ENCODE measurements around the gene HOXB4.

HOXB4 gene

GRCh38 chr17:48530887-48531272 is 47.3 kb downstream of the HOXB4 start, which contains the start of gene HOXB1:
Gene HOXB1, minus strand, starts transcription at chr17:48531011. Its CDS starts 107 bp downstream, at chr17:48530904.
- DNase-seq (ENCODE audit: low read depth, low spot score) = no peak

- no peak for DNase-seq (ENCODE audit: low read depth, low spot score)
These were observed 47.8 kb downstream of the HOXB4 start for GRCh38 chr17:48530208-48530886.

- no peak for DNase-seq (ENCODE audit: low read depth, low spot score)
These were observed 48.5 kb downstream of the HOXB4 start for GRCh38 chr17:48529683-48530009.

GRCh38 chr17:48528936-48529682 is 49.0 kb downstream of the HOXB4 start:
- DNase-seq (ENCODE audit: low read depth, low spot score) = no peak

- DNase-seq (ENCODE audit: low read depth, low spot score) = no peak
These were observed 49.8 kb downstream of the HOXB4 start for GRCh38 chr17:48528153-48528935.

- DNase-seq (ENCODE audit: low read depth, low spot score) = no peak
These were observed 50.6 kb downstream of the HOXB4 start for GRCh38 chr17:48527547-48527932.

GRCh38 chr17:48526608-48527546 is 51.3 kb downstream of the HOXB4 start:
- DNase-seq (ENCODE audit: low read depth, low spot score) = no peak
